HepG2 (cell line): ENCODE data around the gene RAC3. TPM values are rescaled to one million over a fixed set of nuclear protein-coding genes. Genes with fewer than 3 reads are reported as not detected.
A peak's percentile ranks its signal among the peaks of the same experiment; 100 is the strongest.

Experiments used
- AKNA ChIP-seq: sonication (generic); formaldehyde crosslinking; IDR thresholded peaks from 2 replicates; pipeline ENCODE4 v1.4.0; 2020; ENCODE audit warnings: missing genetic modification reagents, borderline replicate concordance
- ASH2L ChIP-seq: fragments of 300-600, 200-600 bp; sonication (generic); IDR thresholded peaks from 2 replicates; pipeline ENCODE4 v1.7.0; 2017; ENCODE audit warnings: low read depth, mild to moderate bottlenecking, moderate library complexity, mixed read lengths, low read length; ENCODE audit not compliant: insufficient read length
- HINFP ChIP-seq: sonication (generic); formaldehyde crosslinking; IDR thresholded peaks from 2 replicates; pipeline ENCODE4 v1.4.0; 2020; ENCODE audit warnings: low read depth, mild to moderate bottlenecking, missing genetic modification reagents
- HNF1A ChIP-seq, 2 experiments: sonication (generic) in 1 of 2; formaldehyde crosslinking in 1 of 2; IDR thresholded peaks; 2 replicates each; pipeline versions ENCODE4 v1.4.0 to v1.6.1; 2016 to 2020; ENCODE audit warnings: borderline replicate concordance in 1 of 2, low read depth in 1 of 2, mild to moderate bottlenecking in 1 of 2, missing genetic modification reagents in 1 of 2
- LCORL ChIP-seq, 2 experiments: fragments of 450-650 bp in 1 of 2; sonication (generic) in 1 of 2; formaldehyde crosslinking in 1 of 2; IDR thresholded peaks; 2 replicates each; pipeline versions ENCODE4 v1.5.0 to v1.6.1; 2017 to 2020; ENCODE audit warnings: antibody characterized with exemption in 1 of 2, missing genetic modification reagents in 1 of 2
- MBD4 ChIP-seq: IDR thresholded peaks from 2 replicates; pipeline ENCODE4 v1.6.1; 2012; ENCODE audit warnings: low read length, inconsistent platforms, borderline replicate concordance
- NKX3-1 ChIP-seq: sonication (generic); formaldehyde crosslinking; IDR thresholded peaks from 2 replicates; pipeline ENCODE4 v1.5.0; 2020; ENCODE audit warnings: missing genetic modification reagents
- POLR2A ChIP-seq, 2 experiments: IDR thresholded peaks; 2 replicates each; pipeline ENCODE4 v1.6.1; 2011; ENCODE audit warnings: low read depth in 2 of 2, low read length in 2 of 2, mild to moderate bottlenecking in 1 of 2, moderate library complexity in 1 of 2; ENCODE audit not compliant: insufficient read depth in 1 of 2
- POLR2AphosphoS5 ChIP-seq: IDR thresholded peaks from 2 replicates; pipeline ENCODE4 v1.6.1; 2012; ENCODE audit warnings: low read depth, low read length
- SMARCE1 ChIP-seq: fragments of 450-650 bp; IDR thresholded peaks from 2 replicates; pipeline ENCODE4 v1.6.1; 2017; ENCODE audit warnings: borderline replicate concordance
- SP5 ChIP-seq: IDR thresholded peaks from 2 replicates; pipeline ENCODE4 v1.6.1; 2016; ENCODE audit warnings: low read depth, borderline replicate concordance
- U2AF1 ChIP-seq: fragments of 200-400 bp; formaldehyde crosslinking; optimal IDR thresholded peaks from 2 replicates; pipeline ENCODE3; 2017; ENCODE audit warnings: mild to moderate bottlenecking, low read depth, low read length
- ZIK1 ChIP-seq: sonication (generic); formaldehyde crosslinking; IDR thresholded peaks from 2 replicates; pipeline ENCODE4 v1.5.0; 2020; ENCODE audit warnings: mild to moderate bottlenecking, low read depth, missing genetic modification reagents, borderline replicate concordance
- ZNF331 ChIP-seq: sonication (generic); formaldehyde crosslinking; IDR thresholded peaks from 2 replicates; pipeline ENCODE4 v1.4.0; 2020; ENCODE audit warnings: missing genetic modification reagents
- ZNF552 ChIP-seq: sonication (generic); formaldehyde crosslinking; IDR thresholded peaks from 2 replicates; pipeline ENCODE4 v1.9.0; 2022; ENCODE audit warnings: missing genetic modification reagents, mild to moderate bottlenecking, borderline replicate concordance
- ZNF557 ChIP-seq: sonication (generic); formaldehyde crosslinking; IDR thresholded peaks from 2 replicates; pipeline ENCODE4 v1.4.0; 2020; ENCODE audit warnings: missing genetic modification reagents
- ZNF569 ChIP-seq: sonication (generic); formaldehyde crosslinking; IDR thresholded peaks from 2 replicates; pipeline ENCODE4 v1.5.0; 2020; ENCODE audit warnings: mild to moderate bottlenecking, missing genetic modification reagents, moderate library complexity, borderline replicate concordance
- ZSCAN31 ChIP-seq: sonication (generic); formaldehyde crosslinking; IDR thresholded peaks from 2 replicates; pipeline ENCODE4 v1.5.0; 2020; ENCODE audit warnings: low read depth, mild to moderate bottlenecking, missing genetic modification reagents
- polyA plus RNA-seq, 8 experiments: library from polyadenylated mRNA; depleted of rRNA in 3 of 8; stranded (reverse) in 7 of 8; unstranded in 1 of 8; fragments of >200 nt; fragmentation: Illumina TruSeq in 4 of 8; extraction: Trizol in 4 of 8; gene quantifications; 2 replicates each; pipeline versions ENCODE4 v1.2.1 to v1.2.3, GENCODE V29; 2011 to 2016; ENCODE audit warnings: low read depth in 4 of 8, missing spikeins in 1 of 8, mixed read lengths in 1 of 8; ENCODE audit not compliant: insufficient read depth in 1 of 8
- total RNA-seq, 5 experiments: library from RNA; depleted of rRNA; stranded (reverse); fragments of >200 nt; fragmentation: Illumina TruSeq; extraction: Trizol; gene quantifications; 2 replicates each; pipeline ENCODE4 v1.2.3, GENCODE V29; 2016; ENCODE audit warnings: low read depth in 1 of 5

The RAC3 gene
- total and polyA plus RNA-seq, 2 of the 13 experiments (the other 11 are each of a cell fraction or from before 2014, with no cell fraction given): 10.5 to 21.3 TPM

GRCh38 chr17:82022310-82022980 lies 9.0 kb upstream of the RAC3 start, which contains the start of gene CENPX (continued):
- TF ChIP-seq HINFP (peak; percentile 61; the same call in 1 of the 2 replicates), ASH2L (peak; percentile 78), ZSCAN31 (peak; percentile 35), HNF1A (IDR thresholded peaks at IDR 0.05; ENCODE audit: low read depth) (no peak), HNF1A (CRISPR knock-in tag; IDR thresholded peaks at IDR 0.05; ENCODE audit: borderline replicate concordance) (peak; percentile 51; the same call in 1 of the 2 replicates), ZNF331 (CRISPR knock-in tag) (0 out of 2 replicates have a peak, but pooled peaks have one; percentile 21), AKNA (CRISPR knock-in tag) (no peak), POLR2A (IDR thresholded peaks at IDR 0.05; ENCODE audit: insufficient read depth in 1 of 2, low read depth in 2 of 2, low read length in 2 of 2) (peak in 1 of 2 experiments; percentile 77; a peak in 2 of 4 replicates), ZIK1 (CRISPR knock-in tag) (peak; percentile 58; the same call in 1 of the 2 replicates), POLR2AphosphoS5 (peak; percentile 65), U2AF1 (no peak), NKX3-1 (CRISPR knock-in tag) (peak; percentile 69; the same call in 1 of the 2 replicates), ZNF569 (no peak), SP5 (CRISPR knock-in tag) (no peak), SMARCE1 (no peak), ZNF552 (0 out of 2 replicates have a peak, but pooled peaks have one; percentile 75), ZNF557 (CRISPR knock-in tag) (0 out of 2 replicates have a peak, but pooled peaks have one; percentile 23), MBD4 (no peak), LCORL (IDR thresholded peaks at IDR 0.05) (no peak), LCORL (CRISPR knock-in tag; IDR thresholded peaks at IDR 0.05) (peak; percentile 55)
